GM21423 (cell line): ENCODE data around the gene SRD5A1.
A peak's percentile ranks its signal among the peaks of the same experiment; 100 is the strongest.

Experiments
- ATAC-seq: cut with Tn5 transposase; IDR thresholded peaks from one replicate; pipeline ENCODE4 v1.9.1; 2021; ENCODE audit warnings: mild to moderate bottlenecking, moderate library complexity; ENCODE audit not compliant: unreplicated experiment

SRD5A1 gene

GRCh38 chr5:6711409-6712141 is 78.3 kb downstream of the SRD5A1 start:
- ATAC-seq: no peak

GRCh38 chr5:6712142-6712576 is 78.9 kb downstream of the SRD5A1 start:
- ATAC-seq: peak; percentile 15

DNA sequence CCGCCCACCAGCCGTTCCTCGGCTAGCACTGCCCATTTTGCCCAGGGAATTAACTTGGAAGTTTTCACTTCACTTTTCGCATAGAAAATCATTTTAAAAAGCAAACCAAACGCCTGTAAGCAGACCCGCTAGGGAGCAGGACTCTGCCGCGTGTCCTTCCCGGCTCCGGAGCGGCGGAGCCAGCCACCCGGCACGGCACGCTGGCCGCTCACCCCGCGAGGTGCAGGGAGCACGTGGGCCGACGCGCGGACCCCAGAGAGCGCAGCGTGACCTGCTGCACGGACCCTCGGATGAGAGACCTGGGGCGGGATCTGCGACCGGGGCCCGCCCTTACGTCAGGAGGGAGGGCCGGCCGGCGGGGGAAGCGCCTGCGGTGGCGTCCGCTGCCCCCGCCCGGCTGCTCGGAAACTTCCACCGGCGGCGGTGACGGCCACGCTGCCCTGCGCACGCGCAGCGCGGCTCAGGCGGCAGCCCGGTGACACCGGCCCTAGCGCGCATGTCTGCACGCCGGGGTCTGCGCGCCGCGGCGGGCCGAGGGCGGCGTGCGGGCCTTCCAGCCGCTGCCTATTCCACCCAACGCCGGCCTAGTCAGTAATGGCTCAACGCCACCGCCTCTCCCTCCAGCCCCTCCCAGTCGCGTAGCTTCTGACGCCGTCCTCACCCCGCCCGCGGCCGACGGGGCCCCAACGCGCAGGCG is 79.5 kb downstream of the SRD5A1 start:
- ATAC-seq: peak; percentile 64

DNA sequence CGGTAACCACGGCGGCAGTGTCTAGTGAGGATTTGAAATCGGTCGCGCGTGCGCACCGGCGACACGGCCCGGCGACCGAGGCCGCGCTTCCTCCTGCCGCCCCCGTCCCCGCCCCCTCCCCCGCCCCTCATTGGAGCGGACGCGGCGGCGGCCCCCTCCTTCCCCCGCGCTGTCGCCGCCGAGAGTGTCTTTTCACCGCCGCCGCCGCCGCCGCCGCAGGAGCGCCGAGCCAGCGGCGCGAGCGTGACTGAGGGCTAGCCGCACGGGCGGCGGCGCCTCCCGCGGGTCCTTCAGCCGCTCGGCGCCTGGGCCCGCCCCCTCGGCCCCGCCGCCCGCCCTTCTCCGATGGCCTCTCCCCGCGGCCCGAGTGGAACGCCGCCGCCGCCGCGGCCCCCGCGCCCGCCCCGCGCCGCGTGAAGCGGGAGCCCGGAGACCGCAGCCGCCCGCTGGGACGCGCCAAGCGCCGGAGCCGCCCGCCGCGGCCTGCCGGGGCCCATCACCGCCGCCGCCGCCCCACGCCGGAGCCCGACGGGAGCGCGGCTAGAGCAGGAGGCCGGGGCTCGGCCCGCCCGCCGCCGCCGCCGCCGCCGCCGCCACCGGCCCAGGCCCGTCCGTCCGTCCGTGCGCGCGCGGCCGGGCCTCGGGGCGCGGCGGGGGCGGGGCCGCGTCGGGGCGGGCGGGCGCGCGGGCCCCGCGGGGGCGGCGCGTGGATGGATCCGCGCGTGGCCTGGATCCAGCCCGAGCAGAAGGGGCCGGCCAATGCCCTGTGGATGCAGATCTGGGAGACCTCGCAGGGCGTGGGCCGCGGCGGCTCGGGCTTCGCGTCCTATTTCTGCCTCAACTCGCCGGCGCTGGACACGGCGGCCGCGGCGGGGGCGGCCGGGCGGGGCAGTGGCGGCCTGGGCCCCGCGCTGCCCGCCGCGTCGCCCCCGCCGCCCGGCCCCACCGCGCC is 80.3 kb downstream of the SRD5A1 start, which contains the start of gene TENT4A:
Gene TENT4A (plus strand): TSS at position 159 of the 952 bp plus-strand sequence. CDS start 552 bp downstream, at position 711.
- ATAC-seq: peak; percentile 1

GRCh38 chr5:6714226-6715041 is 81.2 kb downstream of the SRD5A1 start:
- ATAC-seq: no peak

- ATAC-seq: no peak
Measured at GRCh38 chr5:6715271-6715670, 82.0 kb downstream of the SRD5A1 start.

DNA sequence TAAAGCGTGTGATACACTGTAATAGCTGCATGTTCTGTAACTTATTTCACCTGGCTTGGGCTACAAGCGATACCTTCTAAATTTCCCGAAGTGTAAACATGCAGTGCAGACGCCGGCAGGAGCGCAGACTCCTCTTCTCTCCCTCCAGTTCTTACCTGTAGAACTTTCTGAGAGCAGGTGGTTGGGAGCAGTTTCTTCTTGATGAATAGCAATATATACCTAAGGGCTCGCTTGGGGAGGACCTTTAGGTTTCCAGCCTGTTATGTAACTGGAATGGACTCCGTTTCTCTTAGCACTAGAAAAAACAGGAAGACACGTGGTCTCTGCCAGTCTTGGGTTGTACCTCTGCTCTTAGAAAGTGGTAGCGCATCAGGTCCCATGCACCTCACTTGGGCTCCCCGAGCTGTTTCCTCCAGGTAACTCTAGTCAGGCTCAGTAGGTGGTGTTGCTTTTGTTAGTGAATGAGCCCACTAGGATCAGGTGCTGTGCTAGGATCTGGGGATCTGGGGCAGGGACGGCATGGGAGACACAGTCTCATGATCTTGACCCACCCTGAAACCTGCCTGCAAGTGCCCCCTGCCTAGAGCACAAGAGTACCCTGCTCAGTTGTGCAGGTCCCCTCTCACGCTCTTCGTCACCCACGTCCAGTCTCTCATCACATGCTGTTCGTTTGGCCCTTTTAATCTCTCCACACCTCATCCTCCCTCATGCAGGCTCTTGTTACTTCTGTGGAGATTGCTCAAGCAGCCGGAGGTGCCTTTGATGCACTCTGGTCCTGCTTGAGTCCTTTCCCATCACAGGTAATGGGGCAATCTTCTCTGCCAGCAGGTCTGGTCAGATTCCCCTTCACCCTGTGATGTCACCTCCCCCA is 82.8 kb downstream of the SRD5A1 start:
- ATAC-seq: no peak

GRCh38 chr5:6716629-6717149 is 83.4 kb downstream of the SRD5A1 start:
- ATAC-seq: no peak

- ATAC-seq: no peak
Measured at GRCh38 chr5:6717247-6717646, 84.0 kb downstream of the SRD5A1 start.

DNA sequence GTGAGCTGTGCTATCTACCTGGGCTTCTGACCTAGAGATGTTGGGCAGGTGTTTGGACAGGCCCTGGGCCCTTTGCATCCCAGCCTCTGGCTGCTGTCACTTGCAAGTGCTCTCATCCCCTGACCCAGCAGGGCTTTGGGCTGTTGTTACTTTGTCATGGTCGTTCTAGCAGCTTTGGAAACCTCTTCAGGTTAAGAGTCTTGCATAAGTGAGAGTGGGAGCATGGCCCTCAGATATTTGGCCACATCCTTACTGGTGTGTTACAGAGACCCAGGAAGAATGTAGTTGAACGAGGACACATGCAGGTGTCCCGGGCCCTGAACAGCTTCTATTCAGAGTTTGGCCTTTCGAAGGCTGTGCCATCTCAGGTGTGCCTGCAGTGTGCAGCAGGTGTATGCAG is 84.4 kb downstream of the SRD5A1 start:
- ATAC-seq: no peak

GRCh38 chr5:6718161-6718681 is 85.0 kb downstream of the SRD5A1 start:
- peak; percentile 23 for ATAC-seq

DNA sequence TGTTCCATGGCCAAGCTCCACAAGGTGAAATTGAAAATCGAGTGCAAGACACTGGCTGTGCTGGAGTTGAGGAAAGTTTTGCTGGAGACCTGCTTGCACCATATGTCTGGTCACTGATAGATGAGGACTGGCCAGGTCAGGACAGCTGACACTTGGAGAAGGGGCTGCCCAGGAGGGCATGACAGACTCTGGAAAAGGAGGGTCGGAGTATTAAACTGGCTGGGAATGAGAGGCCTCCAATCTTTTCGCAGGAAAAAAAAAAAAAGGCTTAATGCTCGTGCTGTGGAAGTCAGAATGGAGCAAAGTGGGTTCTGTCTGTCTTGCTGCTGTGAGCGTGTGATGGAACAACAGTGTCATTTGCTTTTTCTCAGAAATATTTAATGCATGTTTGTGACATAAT is 85.5 kb downstream of the SRD5A1 start:
- ATAC-seq: no peak

DNA sequence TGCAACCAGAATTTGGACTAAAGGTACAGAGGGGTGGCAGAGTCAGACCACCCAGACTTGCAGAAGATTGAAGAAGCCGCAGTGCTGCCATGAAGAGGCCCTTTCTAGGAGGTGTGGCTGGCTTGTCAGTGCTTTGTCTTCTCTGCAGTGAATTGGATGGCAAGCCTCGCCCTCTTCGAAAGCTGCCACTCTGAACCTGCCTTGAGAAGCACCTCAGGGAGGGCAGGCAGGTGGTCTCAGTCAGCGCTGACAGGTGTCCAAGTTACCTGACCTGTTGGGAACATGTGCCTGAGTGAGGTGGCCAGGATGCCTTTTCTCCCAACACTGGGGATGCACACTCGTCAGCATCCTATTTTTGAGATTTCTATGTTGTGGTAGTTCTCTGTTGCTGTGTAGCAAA is 86.2 kb downstream of the SRD5A1 start:
- no peak for ATAC-seq

GRCh38 chr5:6719896-6720560 is 86.8 kb downstream of the SRD5A1 start:
- ATAC-seq: no peak

GRCh38 chr5:6720561-6720921 is 87.3 kb downstream of the SRD5A1 start:
- no peak for ATAC-seq

DNA sequence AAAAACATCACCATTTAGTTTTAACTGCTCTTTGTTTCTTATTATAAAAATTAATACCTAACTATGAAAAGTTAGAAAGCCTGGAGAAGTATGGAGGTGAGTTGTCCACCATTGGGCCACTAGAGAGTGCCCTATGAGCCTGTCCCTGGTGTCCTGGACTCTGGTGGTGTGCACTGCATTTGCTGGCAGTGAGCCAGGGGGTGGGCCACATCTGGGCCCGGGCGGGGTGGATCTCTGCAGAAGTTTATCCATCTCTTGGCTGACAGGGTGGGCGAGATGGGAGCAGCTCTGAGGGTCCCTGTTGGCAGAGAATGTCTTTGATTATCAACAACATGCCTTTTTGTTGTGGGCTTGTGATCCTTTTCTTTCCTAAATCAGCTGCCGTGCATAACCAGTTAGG is 88.2 kb downstream of the SRD5A1 start:
- peak; percentile 8 for ATAC-seq

- ATAC-seq: peak; percentile 71
Measured at GRCh38 chr5:6722015-6722414, 88.8 kb downstream of the SRD5A1 start.

- ATAC-seq: no peak
Measured at GRCh38 chr5:6723122-6723815, 90.0 kb downstream of the SRD5A1 start.
